ENCODE data around the gene CAVIN3.

The CAVIN3 gene

GRCh38 chr11:6320411-6321155 lies at the start of gene CAVIN3:
CAVIN3 (minus strand) TSS chr11:6320501; CDS start chr11:6320476, 25 bp downstream.
- TF ChIP-seq, protein P1, sequence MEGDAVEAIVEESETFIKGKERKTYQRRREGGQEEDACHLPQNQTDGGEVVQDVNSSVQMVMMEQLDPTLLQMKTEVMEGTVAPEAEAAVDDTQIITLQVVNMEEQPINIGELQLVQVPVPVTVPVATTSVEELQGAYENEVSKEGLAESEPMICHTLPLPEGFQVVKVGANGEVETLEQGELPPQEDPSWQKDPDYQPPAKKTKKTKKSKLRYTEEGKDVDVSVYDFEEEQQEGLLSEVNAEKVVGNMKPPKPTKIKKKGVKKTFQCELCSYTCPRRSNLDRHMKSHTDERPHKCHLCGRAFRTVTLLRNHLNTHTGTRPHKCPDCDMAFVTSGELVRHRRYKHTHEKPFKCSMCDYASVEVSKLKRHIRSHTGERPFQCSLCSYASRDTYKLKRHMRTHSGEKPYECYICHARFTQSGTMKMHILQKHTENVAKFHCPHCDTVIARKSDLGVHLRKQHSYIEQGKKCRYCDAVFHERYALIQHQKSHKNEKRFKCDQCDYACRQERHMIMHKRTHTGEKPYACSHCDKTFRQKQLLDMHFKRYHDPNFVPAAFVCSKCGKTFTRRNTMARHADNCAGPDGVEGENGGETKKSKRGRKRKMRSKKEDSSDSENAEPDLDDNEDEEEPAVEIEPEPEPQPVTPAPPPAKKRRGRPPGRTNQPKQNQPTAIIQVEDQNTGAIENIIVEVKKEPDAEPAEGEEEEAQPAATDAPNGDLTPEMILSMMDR (conservative IDR thresholded peaks at IDR 0.05) = no peak
- no peak for TF ChIP-seq ZFX (IDR thresholded peaks at IDR 0.05)
- no peak within 1 kb of the TSS; the same call in 1 of the 2 replicates for H3K27ac ChIP-seq

GRCh38 chr11:6365659-6366058 lies 45.4 kb upstream of the CAVIN3 start:
- no peak overlapping the region for H3K27ac ChIP-seq
- TF ChIP-seq, protein P1 (conservative IDR thresholded peaks at IDR 0.05) = no peak

- no peak overlapping the region for H3K27ac ChIP-seq
- TF ChIP-seq, protein P1 (conservative IDR thresholded peaks at IDR 0.05) = peak; percentile 93
- no peak for TF ChIP-seq ZFX (IDR thresholded peaks at IDR 0.05)
Measured at GRCh38 chr11:6362873-6363678, 42.8 kb upstream of the CAVIN3 start.

- TF ChIP-seq ZFX (IDR thresholded peaks at IDR 0.05) = no peak
- TF ChIP-seq, protein P1 (conservative IDR thresholded peaks at IDR 0.05) = no peak
- no peak overlapping the region for H3K27ac ChIP-seq
Measured at GRCh38 chr11:6362185-6362872, 42.0 kb upstream of the CAVIN3 start.

- H3K27ac ChIP-seq = no peak overlapping the region
- TF ChIP-seq, protein P1 (conservative IDR thresholded peaks at IDR 0.05) = no peak
- no peak for TF ChIP-seq ZFX (IDR thresholded peaks at IDR 0.05)
Measured at GRCh38 chr11:6360183-6360582, 39.9 kb upstream of the CAVIN3 start.

DNA sequence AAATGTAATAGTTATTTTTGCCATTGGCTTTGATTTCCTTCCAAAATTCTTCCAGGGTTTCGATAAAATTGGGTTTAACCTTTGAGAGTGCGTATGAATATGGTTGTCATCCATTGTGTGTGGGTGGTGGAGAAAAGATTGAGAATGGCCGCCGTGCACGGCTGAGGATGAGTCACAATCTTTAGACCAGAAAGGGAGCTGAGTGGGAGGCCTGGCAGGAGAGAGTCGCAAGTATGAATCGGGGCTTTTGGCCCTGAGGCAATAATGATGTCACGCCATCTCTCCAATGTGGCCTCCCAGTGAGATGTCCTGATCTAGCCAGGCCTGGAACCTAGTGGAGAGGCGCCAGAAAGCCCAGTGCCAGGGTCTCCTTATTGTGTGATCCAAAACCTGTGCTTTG lies 36.9 kb upstream of the CAVIN3 start:
- TF ChIP-seq, protein P1 (conservative IDR thresholded peaks at IDR 0.05) = no peak
- no peak for TF ChIP-seq ZFX (IDR thresholded peaks at IDR 0.05)
- no peak overlapping the region for H3K27ac ChIP-seq
